GM12878 (cell line): ENCODE data around the gene PPP1R1B. TPM values are rescaled to one million over a fixed set of nuclear protein-coding genes. Genes with fewer than 3 reads are reported as not detected.

Experiments used
- BCL3 ChIP-seq: IDR thresholded peaks from 2 replicates; pipeline ENCODE4 v1.6.1; 2011; ENCODE audit warnings: borderline replicate concordance, low read depth, mild to moderate bottlenecking, moderate library complexity, low read length; ENCODE audit not compliant: insufficient read depth, poor library complexity, severe bottlenecking
- BHLHE40 ChIP-seq, 2 experiments: fragments of 450-650 bp in 1 of 2; IDR thresholded peaks; 2 replicates each; pipeline ENCODE4 v1.6.1; 2011 to 2017; ENCODE audit warnings: low read depth in 2 of 2, borderline replicate concordance in 1 of 2, improper control_type of control experiment in 1 of 2, low read length in 1 of 2, mild to moderate bottlenecking in 1 of 2
- CREM ChIP-seq: IDR thresholded peaks from 2 replicates; pipeline ENCODE4 v1.6.1; 2014; ENCODE audit warnings: antibody characterized with exemption, low read depth
- CTCF ChIP-seq, 3 experiments: IDR thresholded peaks in 2 of 3; conservative IDR thresholded peaks in 1 of 3; 2 replicates each; pipeline ENCODE4 v1.5.1; 2011; ENCODE audit warnings: low read depth in 3 of 3, low read length in 3 of 3, mild to moderate bottlenecking in 3 of 3, control low read depth in 2 of 3, moderate library complexity in 2 of 3, inconsistent platforms in 1 of 3, mixed read lengths in 1 of 3; ENCODE audit not compliant: control insufficient read depth in 2 of 3, insufficient read depth in 1 of 3; ENCODE audit errors: extremely low read depth in 1 of 3
- EZH2 ChIP-seq: IDR thresholded peaks from 2 replicates; pipeline ENCODE4 v1.6.1; 2012; ENCODE audit warnings: low read depth, mild to moderate bottlenecking, control low read depth, inconsistent platforms, low read length, borderline replicate concordance; ENCODE audit not compliant: control insufficient read depth
- IRF5 ChIP-seq: fragments of 450-650 bp; IDR thresholded peaks from 2 replicates; pipeline ENCODE4 v1.6.1; 2017; ENCODE audit warnings: borderline replicate concordance
- MLLT1 ChIP-seq: fragments of 450-650 bp; IDR thresholded peaks from 2 replicates; pipeline ENCODE4 v1.6.1; 2016; ENCODE audit warnings: mild to moderate bottlenecking
- NKRF ChIP-seq: fragments of 450-650 bp; conservative IDR thresholded peaks from 2 replicates; pipeline ENCODE4 v1.6.1; 2017; ENCODE audit warnings: mild to moderate bottlenecking, moderate library complexity
- PAX8 ChIP-seq: fragments of 450-650 bp; IDR thresholded peaks from 2 replicates; pipeline ENCODE4 v1.6.1; 2017; ENCODE audit warnings: mild to moderate bottlenecking, moderate library complexity
- POLR2AphosphoS5 ChIP-seq: IDR thresholded peaks from 2 replicates; pipeline ENCODE4 v1.6.1; 2011; ENCODE audit warnings: mild to moderate bottlenecking, low read length, inconsistent platforms
- RB1 ChIP-seq: fragments of 450-650 bp; formaldehyde crosslinking; IDR thresholded peaks from 2 replicates; pipeline ENCODE4 v1.6.1; 2017; ENCODE audit warnings: mild to moderate bottlenecking, borderline replicate concordance
- RELA ChIP-seq: fragments of 450-650 bp; IDR thresholded peaks from 2 replicates; pipeline ENCODE4 v1.8.0; 2014; ENCODE audit warnings: borderline replicate concordance; ENCODE audit not compliant: partially characterized antibody
- SMC3 ChIP-seq: IDR thresholded peaks from 2 replicates; pipeline ENCODE4 v1.6.1; 2011; ENCODE audit warnings: low read length, improper control_type of control experiment, borderline replicate concordance
- SP1 ChIP-seq: IDR thresholded peaks from one replicate; pipeline ENCODE4 v1.6.1; 2011; ENCODE audit warnings: low read depth, low read length
- YBX1 ChIP-seq: fragments of 450-650 bp; IDR thresholded peaks from 2 replicates; pipeline ENCODE4 v1.6.1; 2016; ENCODE audit warnings: antibody characterized with exemption
- ZBTB40 ChIP-seq: fragments of 450-650 bp; IDR thresholded peaks from 2 replicates; pipeline ENCODE4 v1.6.1; 2016; ENCODE audit warnings: mild to moderate bottlenecking, moderate library complexity, borderline replicate concordance
- polyA plus RNA-seq, 11 experiments: library from polyadenylated mRNA; depleted of rRNA in 4 of 11; unstranded in 6 of 11; stranded (reverse) in 5 of 11; fragments of >200 nt; fragmentation: Nextera tagmentation in 4 of 11; fragmentation: Illumina TruSeq in 1 of 11; extraction: Ambion mirVana in 4 of 11; extraction: Trizol in 1 of 11; gene quantifications; 1 replicate in 1 of 11; 2 replicates in 10 of 11; pipeline versions ENCODE4 v1.2.1 to v1.2.3, GENCODE V29; 2011 to 2016; ENCODE audit warnings: inconsistent platforms in 2 of 11, missing spikeins in 2 of 11, low read depth in 1 of 11
- total RNA-seq, 4 experiments: library from RNA; depleted of rRNA in 3 of 4; stranded (reverse); fragments of >200 nt in 3 of 4; fragmentation: Illumina TruSeq in 1 of 4; extraction: Trizol in 1 of 4; gene quantifications; 2 replicates each; pipeline versions ENCODE4 v1.2.1 to v1.2.3, GENCODE V29; 2013 to 2021

Gene PPP1R1B
- total and polyA plus RNA-seq, 10 of the 15 experiments (the other 5 are each of a cell fraction or from before 2014, with no cell fraction given) = 0.08 TPM; not detected in 9

- TF ChIP-seq NKRF (no peak), ZBTB40 (no peak), CTCF (IDR thresholded peaks at IDR 0.05 in 2 of 3, conservative IDR thresholded peaks at IDR 0.05 in 1 of 3; ENCODE audit: control insufficient read depth in 2 of 3, extremely low read depth in 1 of 3, insufficient read depth in 1 of 3, low read depth in 3 of 3, low read length in 3 of 3) (peak; percentile 92 to 97 (median 92)), YBX1 (no peak), POLR2AphosphoS5 (no peak), RELA (peak; percentile 27), SMC3 (peak; percentile 67), PAX8 (no peak), MLLT1 (no peak), RB1 (0 out of 2 replicates have a peak, but pooled peaks have one; percentile 39), BCL3 (no peak), SP1 (no peak), IRF5 (no peak), EZH2 (no peak), BHLHE40 (IDR thresholded peaks at IDR 0.05; ENCODE audit: borderline replicate concordance in 1 of 2, low read depth in 2 of 2, low read length in 1 of 2) (peak; percentile 52 to 65; a peak in 2 of 4 replicates), CREM (no peak)
Observed at GRCh38 chr17:39623356-39623950, 3.3 kb upstream of the PPP1R1B start (continued).
